22Rv1 (cell line): ENCODE results near the gene IRF7.

ENCODE experiments used
- ZFX ChIP-seq: fragments of 450-650 bp; IDR thresholded peaks from 2 replicates; pipeline ENCODE4 v1.6.1; 2017; ENCODE audit warnings: antibody characterized with exemption, borderline replicate concordance
- TF ChIP-seq, protein P1 (sequence below): fragments of 450-650 bp; IDR thresholded peaks from 2 replicates; pipeline ENCODE4 v1.5.1; 2017; ENCODE audit warnings: mild to moderate bottlenecking

DNA sequence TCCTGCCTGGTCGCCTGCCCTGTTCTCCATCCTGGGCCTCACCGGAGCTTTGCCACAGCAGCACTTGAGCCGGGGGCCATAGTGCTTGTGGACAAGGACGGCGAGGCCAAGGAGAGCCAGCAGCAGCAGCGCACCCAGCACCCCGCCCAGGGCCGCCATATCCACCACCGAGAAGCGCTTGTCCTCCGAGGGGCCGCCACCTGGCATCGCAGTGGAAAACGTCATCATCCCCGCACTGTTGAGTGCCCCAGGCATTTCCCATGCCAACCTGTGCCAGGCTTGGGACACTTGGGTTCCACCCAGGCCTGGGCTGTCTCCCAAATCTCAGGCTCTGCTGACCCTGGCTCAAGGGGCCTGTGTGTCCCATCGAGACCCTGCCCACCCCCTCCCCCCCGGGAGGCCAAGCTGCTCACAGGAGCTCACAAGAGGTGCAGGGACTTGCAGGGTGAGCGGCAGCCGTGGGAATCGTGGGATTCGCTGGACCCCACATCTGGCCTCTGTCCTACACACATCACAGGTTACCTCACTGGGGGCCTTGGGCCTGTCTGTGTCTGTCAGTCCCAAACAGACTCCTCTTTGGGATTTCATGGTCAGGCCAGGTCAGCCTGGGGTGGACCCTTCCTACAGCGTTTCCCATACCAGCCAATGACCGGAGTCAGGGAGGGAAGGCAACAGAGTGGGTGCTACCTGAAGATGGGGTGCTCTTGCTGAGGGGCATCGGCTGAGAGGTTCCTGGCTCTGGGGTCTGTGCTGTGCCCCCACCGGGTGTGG lies 2.3 kb upstream of the IRF7 start:
- TF ChIP-seq, protein P1, sequence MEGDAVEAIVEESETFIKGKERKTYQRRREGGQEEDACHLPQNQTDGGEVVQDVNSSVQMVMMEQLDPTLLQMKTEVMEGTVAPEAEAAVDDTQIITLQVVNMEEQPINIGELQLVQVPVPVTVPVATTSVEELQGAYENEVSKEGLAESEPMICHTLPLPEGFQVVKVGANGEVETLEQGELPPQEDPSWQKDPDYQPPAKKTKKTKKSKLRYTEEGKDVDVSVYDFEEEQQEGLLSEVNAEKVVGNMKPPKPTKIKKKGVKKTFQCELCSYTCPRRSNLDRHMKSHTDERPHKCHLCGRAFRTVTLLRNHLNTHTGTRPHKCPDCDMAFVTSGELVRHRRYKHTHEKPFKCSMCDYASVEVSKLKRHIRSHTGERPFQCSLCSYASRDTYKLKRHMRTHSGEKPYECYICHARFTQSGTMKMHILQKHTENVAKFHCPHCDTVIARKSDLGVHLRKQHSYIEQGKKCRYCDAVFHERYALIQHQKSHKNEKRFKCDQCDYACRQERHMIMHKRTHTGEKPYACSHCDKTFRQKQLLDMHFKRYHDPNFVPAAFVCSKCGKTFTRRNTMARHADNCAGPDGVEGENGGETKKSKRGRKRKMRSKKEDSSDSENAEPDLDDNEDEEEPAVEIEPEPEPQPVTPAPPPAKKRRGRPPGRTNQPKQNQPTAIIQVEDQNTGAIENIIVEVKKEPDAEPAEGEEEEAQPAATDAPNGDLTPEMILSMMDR, result no peak
- no peak for TF ChIP-seq ZFX
